Neuronal stem cell (in vitro differentiated cells): ENCODE results near the gene PRDM8.

Experiments used
- DNase-seq: peaks from one replicate; pipeline ENCODE4 v3.0.0-alpha.2; 2013; ENCODE audit warnings: low spot score
- H2AFZ ChIP-seq: one replicate; pipeline ENCODE4 v1.6.1; 2013; ENCODE audit warnings: mild to moderate bottlenecking, low read length, inconsistent platforms
- H2AK5ac ChIP-seq: 2 replicates; pipeline ENCODE4 v1.6.1; 2013; ENCODE audit warnings: low read depth, mild to moderate bottlenecking, inconsistent platforms, low read length, moderate library complexity, mixed read lengths
- H2BK120ac ChIP-seq: 2 replicates; pipeline ENCODE4 v1.6.1; 2013; ENCODE audit warnings: low read depth, mild to moderate bottlenecking, inconsistent platforms, low read length, moderate library complexity, mixed read lengths
- H2BK12ac ChIP-seq: one replicate; pipeline ENCODE4 v1.6.1; 2013; ENCODE audit warnings: low read length, inconsistent platforms
- H2BK15ac ChIP-seq: 2 replicates; pipeline ENCODE4 v1.6.1; 2013; ENCODE audit warnings: mild to moderate bottlenecking, low read length, inconsistent platforms, mixed read lengths
- H2BK5ac ChIP-seq: one replicate; pipeline ENCODE4 v1.6.1; 2013; ENCODE audit warnings: inconsistent platforms, mild to moderate bottlenecking, low read length, moderate library complexity
- H3K14ac ChIP-seq: one replicate; pipeline ENCODE4 v1.6.1; 2013; ENCODE audit warnings: low read length, inconsistent platforms
- H3K18ac ChIP-seq: 2 replicates; pipeline ENCODE4 v1.6.1; 2013; ENCODE audit warnings: low read length, inconsistent platforms
- H3K23ac ChIP-seq: 2 replicates; pipeline ENCODE4 v1.6.1; 2013; ENCODE audit warnings: low read depth, mild to moderate bottlenecking, mixed read lengths, low read length, inconsistent platforms; ENCODE audit not compliant: poor library complexity
- H3K27ac ChIP-seq: replicated peaks from 3 replicates; pipeline ENCODE4 v1.5.1; 2013; ENCODE audit warnings: low read length, inconsistent platforms
- H3K27me3 ChIP-seq, 3 experiments: 2 replicates each; pipeline ENCODE4 v1.6.1; 2013; ENCODE audit warnings: low read length in 3 of 3, mild to moderate bottlenecking in 2 of 3, inconsistent platforms in 1 of 3, low read depth in 1 of 3, mixed read lengths in 1 of 3, moderate library complexity in 1 of 3; ENCODE audit not compliant: control insufficient read depth in 3 of 3, insufficient read depth in 3 of 3
- H3K36me3 ChIP-seq, 2 donors: replicated peaks in 1 of 2; 2 replicates each; pipeline ENCODE4 v1.6.1; 2013; ENCODE audit warnings: low read length in 2 of 2; ENCODE audit not compliant: control insufficient read depth in 2 of 2, insufficient read depth in 2 of 2
- H3K4ac ChIP-seq: 2 replicates; pipeline ENCODE4 v1.6.1; 2013; ENCODE audit warnings: inconsistent platforms, mild to moderate bottlenecking, low read length, moderate library complexity
- H3K4me1 ChIP-seq, 2 donors: 1 replicate in 1 of 2; 2 replicates in 1 of 2; pipeline ENCODE4 v1.6.1; 2013; ENCODE audit warnings: low read length in 2 of 2, low read depth in 1 of 2; ENCODE audit not compliant: control insufficient read depth in 2 of 2, insufficient read depth in 1 of 2
- H3K4me2 ChIP-seq: one replicate; pipeline ENCODE4 v1.6.1; 2013; ENCODE audit warnings: mild to moderate bottlenecking, low read length, inconsistent platforms; ENCODE audit not compliant: insufficient read depth, poor library complexity, severe bottlenecking
- H3K4me3 ChIP-seq, 2 donors: 2 replicates each; pipeline ENCODE4 v1.5.1; 2013; ENCODE audit warnings: low read length in 2 of 2, mild to moderate bottlenecking in 2 of 2, inconsistent platforms in 1 of 2, moderate library complexity in 1 of 2
- H3K79me1 ChIP-seq: one replicate; pipeline ENCODE4 v1.6.1; 2013; ENCODE audit warnings: low read depth, mild to moderate bottlenecking, inconsistent platforms, low read length, moderate library complexity
- H3K9ac ChIP-seq: one replicate; pipeline ENCODE4 v1.6.1; 2013; ENCODE audit warnings: mild to moderate bottlenecking, low read depth, low read length, inconsistent platforms; ENCODE audit not compliant: poor library complexity
- H3K9me3 ChIP-seq, 2 donors: replicated peaks in 1 of 2; 2 replicates each; pipeline versions ENCODE3 to v1.6.1; 2013; ENCODE audit warnings: low read length in 2 of 2, mild to moderate bottlenecking in 2 of 2, inconsistent platforms in 1 of 2, low read depth in 1 of 2, mixed read lengths in 1 of 2, moderate library complexity in 1 of 2; ENCODE audit not compliant: control insufficient read depth in 2 of 2, insufficient read depth in 1 of 2
- H4K8ac ChIP-seq: one replicate; pipeline ENCODE4 v1.6.1; 2013; ENCODE audit warnings: low read depth, mild to moderate bottlenecking, inconsistent platforms, low read length, moderate library complexity
- H4K91ac ChIP-seq: one replicate; pipeline ENCODE4 v1.6.1; 2013; ENCODE audit warnings: low read length, low read depth, mild to moderate bottlenecking, inconsistent platforms; ENCODE audit not compliant: poor library complexity
- WGBS, 2 donors: extraction: QIAGEN DNeasy Blood & Tissue Kit; methylation state at CpG; one replicate each; pipeline ENCODE4 v1.1.7; 2013; ENCODE audit warnings: missing lambda C conversion rate in 2 of 2, mixed read lengths in 1 of 2; ENCODE audit not compliant: insufficient read length in 2 of 2, insufficient replicate concordance in 1 of 2; ENCODE audit errors: extremely low coverage in 2 of 2; 5-methylcytosine and 5-hydroxymethylcytosine counted together

The PRDM8 gene

GRCh38 chr4:80183250-80184052 lies 13.9 kb upstream of the PRDM8 start:
- Histone ChIP-seq H3K4me1 (peaks cover 5 to 9% of the 10 kb centered on the region in 2 donors), H2BK12ac (no peak overlapping the region), H3K4me2 (peak overlapping the region; percentile 81), H3K4me3 (peak overlapping the region; percentile 43 to 83), H3K23ac (no peak overlapping the region), H3K9me3 (no peaks in the 10 kb centered on the region), H3K79me1 (no peaks in the 10 kb centered on the region), H3K9ac (peak overlapping the region; percentile 73), H3K14ac (no peak overlapping the region), H2BK120ac (no peak overlapping the region), H3K18ac (peak overlapping the region; percentile 73), H4K91ac (no peak overlapping the region), H3K36me3 (no peaks in the 10 kb centered on the region), H2AK5ac (no peak overlapping the region), H4K8ac (no peak overlapping the region), H3K27ac (no peak overlapping the region), H2AFZ (peak overlapping the region; percentile 97), H3K27me3 (peaks cover 24 to 66% (median 63%) of the 10 kb centered on the region in 3 experiments), H2BK5ac (no peak overlapping the region), H3K4ac (no peak overlapping the region), H2BK15ac (peak overlapping the region; percentile 51)
- WGBS, 2 donors = no CpG with 5 or more reads among the region's 54 CpGs
- DNase-seq = no peak

GRCh38 chr4:80184053-80184824 lies 13.1 kb upstream of the PRDM8 start:
- H4K91ac ChIP-seq = no peak overlapping the region
- no peak overlapping the region for H3K4ac ChIP-seq
- H3K27me3 ChIP-seq = peaks cover 31 to 74% (median 71%) of the 10 kb centered on the region in 3 experiments
- no peak overlapping the region for H3K14ac ChIP-seq
- H3K79me1 ChIP-seq = no peaks in the 10 kb centered on the region
- no peaks in the 10 kb centered on the region for H3K36me3 ChIP-seq
- H4K8ac ChIP-seq = no peak overlapping the region
- peak overlapping the region; percentile 51 for H2BK15ac ChIP-seq
- H3K23ac ChIP-seq = no peak overlapping the region
- H2AFZ ChIP-seq = peak overlapping the region; percentile 97
- H3K4me2 ChIP-seq = peak overlapping the region; percentile 81
- no peak overlapping the region for H2BK120ac ChIP-seq
- H3K18ac ChIP-seq = peak overlapping the region; percentile 73
- no peak overlapping the region for H2AK5ac ChIP-seq
- DNase-seq = peak; percentile 82
- no peak overlapping the region for H3K27ac ChIP-seq
- H3K4me1 ChIP-seq = peaks cover 5 to 9% of the 10 kb centered on the region in 2 donors
- H3K4me3 ChIP-seq = peak overlapping the region; percentile 43 to 83
- H3K9me3 ChIP-seq = no peaks in the 10 kb centered on the region
- no peak overlapping the region for H2BK5ac ChIP-seq
- H2BK12ac ChIP-seq = no peak overlapping the region
- peak overlapping the region; percentile 73 for H3K9ac ChIP-seq
- WGBS, 2 donors = no CpG with 5 or more reads among the region's 46 CpGs

- DNase-seq = no peak
- Histone ChIP-seq H4K91ac (no peak overlapping the region), H3K9ac (no peak overlapping the region), H3K23ac (peak overlapping the region; percentile 62), H3K4me1 (peaks cover 5 to 9% of the 10 kb centered on the region in 2 donors), H2BK12ac (no peak overlapping the region), H3K9me3 (peaks cover 2 to 6% of the 10 kb centered on the region in 2 donors), H2AFZ (peak overlapping the region; percentile 97), H3K18ac (peak overlapping the region; percentile 27), H2BK15ac (no peak overlapping the region), H2AK5ac (no peak overlapping the region), H3K27ac (no peak overlapping the region), H2BK5ac (no peak overlapping the region), H3K27me3 (peaks cover 39 to 82% (median 80%) of the 10 kb centered on the region in 3 experiments), H4K8ac (no peak overlapping the region), H3K14ac (no peak overlapping the region), H3K4me3 (peak overlapping the region in 1 of 2 donors; percentile 43), H3K79me1 (no peaks in the 10 kb centered on the region), H3K4ac (no peak overlapping the region), H2BK120ac (no peak overlapping the region), H3K4me2 (peak overlapping the region; percentile 81), H3K36me3 (no peaks in the 10 kb centered on the region)
- WGBS, 2 donors = no CpG with 5 or more reads among the region's 42 CpGs
These were observed 12.2 kb upstream of the PRDM8 start for GRCh38 chr4:80184825-80185756.
